ENCODE results near the gene GATAD2A. TPM values are rescaled to one million over a fixed set of nuclear protein-coding genes. Genes with fewer than 3 reads are reported as not detected.

Gene GATAD2A
- total RNA-seq, 1 experiment from 2014 or later, result 39.0 TPM

DNA sequence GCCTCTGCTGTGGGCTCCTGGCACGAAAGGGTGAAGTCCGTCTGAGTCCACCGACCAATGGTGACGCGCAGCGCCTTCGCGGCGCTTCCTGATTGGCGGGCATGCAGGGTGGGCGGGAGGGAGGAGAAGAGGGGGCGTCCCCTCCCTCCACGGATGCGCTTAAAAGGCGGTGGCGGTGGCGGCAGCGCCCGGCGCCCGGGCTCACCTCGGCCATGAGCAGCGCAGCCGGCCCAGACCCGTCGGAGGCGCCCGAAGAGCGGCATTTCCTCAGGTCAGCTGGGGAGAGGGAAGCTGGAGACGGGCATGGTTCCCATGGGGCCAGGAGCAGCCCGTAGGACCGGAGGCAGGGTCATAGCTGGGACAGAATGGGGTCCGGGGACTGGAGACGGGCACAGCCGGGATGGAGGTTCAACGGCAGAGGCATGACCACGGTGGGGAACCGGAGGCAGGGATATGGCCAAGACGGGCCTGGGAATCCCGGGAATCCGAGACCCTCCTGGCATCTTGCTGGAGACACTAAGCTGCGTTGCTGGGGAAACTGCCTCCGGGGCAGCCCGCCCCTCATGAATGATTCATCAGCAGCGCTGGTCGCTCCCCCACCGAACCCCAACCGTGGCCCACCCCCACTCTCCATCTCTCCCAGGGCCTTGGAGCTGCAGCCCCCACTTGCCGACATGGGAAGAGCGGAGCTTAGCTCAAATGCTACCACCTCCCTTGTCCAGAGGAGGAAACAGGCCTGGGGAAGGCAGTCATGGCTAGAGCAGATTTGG, 123.4 kb downstream of the GATAD2A start, which contains the start of gene YJEFN3:
YJEFN3 (plus strand) TSS at position 191 of the 770 bp plus-strand sequence; CDS start at position 213, 22 bp downstream.
- DNase-seq (ENCODE audit: low read depth, low spot score), result no peak
- in situ Hi-C loops (cut with HindIII; ENCODE audit: low pct_unique_long_range_greater_than_20kb, low sequenced_read_pairs), result no loop called here

DNA sequence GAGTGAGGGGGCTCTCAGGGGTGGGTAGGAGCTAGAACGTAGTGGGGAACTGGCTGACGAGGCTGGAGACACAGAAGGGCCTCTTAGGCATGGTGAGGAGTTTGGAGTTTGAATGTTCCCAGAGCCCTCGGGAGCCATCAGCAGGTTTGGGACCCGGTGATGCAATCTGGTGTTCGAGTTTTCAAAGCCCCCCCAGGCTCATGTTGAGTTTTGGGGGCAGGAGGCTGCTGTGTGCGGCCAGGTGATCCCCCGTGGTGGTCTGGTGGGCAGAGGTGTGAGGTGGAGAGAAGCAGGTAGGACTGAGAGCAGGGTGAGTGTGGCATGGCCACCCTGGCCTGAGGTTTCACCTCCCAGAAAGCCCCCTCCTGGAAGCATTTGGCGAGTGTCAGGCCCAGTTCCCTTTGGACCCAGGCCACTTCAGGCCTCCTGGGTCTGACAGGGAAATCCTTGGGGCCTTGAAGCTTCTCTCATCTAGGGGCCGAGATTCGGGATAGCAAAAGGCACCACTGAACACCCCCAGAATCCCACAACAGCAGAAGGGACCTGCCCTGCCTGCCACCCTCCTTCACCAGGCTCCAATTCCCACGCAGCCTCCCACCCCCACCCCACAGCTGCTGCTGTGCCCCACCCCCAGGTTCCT, 124.4 kb downstream of the GATAD2A start:
- in situ Hi-C loops (cut with HindIII; ENCODE audit: low pct_unique_long_range_greater_than_20kb, low sequenced_read_pairs), result no loop called here
- DNase-seq (ENCODE audit: low read depth, low spot score), result no peak

DNA sequence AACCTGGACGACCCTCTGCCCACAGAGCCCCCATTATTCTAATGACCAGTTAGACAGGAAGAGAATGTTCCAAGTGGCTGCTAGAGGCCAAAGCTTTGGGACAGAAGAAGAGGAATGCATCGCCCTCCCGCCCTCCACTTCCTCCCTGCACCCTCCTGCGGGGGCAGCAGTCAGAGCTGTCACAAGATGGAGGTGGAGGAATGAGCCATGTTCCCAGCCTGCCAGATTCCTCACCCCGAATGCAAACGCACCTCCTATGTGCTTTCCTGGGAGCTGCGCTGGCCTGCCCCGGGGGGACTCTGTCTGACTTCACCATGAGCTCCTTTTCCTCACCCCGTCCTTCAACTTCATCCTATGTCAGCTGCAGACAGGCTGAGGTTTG, 124.9 kb downstream of the GATAD2A start:
- no peak for DNase-seq (ENCODE audit: low read depth, low spot score)
- in situ Hi-C loops (cut with HindIII; ENCODE audit: low pct_unique_long_range_greater_than_20kb, low sequenced_read_pairs), result no loop called here

DNA sequence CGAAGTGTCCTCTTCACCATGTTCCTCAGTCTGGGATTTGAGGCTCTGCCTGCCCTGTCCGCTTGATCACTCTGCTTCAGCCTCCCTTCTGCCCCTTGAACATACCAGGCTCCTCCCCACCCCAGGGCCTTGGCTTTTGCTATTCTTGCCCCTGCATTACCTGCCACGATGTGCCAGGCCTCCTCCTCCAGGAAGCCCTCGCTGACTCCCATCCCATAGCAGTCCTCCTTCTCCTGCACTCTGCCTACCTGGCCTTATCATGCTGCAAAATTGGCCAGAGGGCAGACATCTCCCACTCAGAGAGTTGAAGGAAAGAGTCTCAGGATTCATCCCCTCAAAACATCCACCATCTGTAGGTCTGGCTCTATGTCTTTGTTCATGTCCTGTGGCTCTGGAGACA, 125.4 kb downstream of the GATAD2A start:
- no peak for DNase-seq (ENCODE audit: low read depth, low spot score)
- in situ Hi-C loops (cut with HindIII; ENCODE audit: low pct_unique_long_range_greater_than_20kb, low sequenced_read_pairs), result no loop called here

DNA sequence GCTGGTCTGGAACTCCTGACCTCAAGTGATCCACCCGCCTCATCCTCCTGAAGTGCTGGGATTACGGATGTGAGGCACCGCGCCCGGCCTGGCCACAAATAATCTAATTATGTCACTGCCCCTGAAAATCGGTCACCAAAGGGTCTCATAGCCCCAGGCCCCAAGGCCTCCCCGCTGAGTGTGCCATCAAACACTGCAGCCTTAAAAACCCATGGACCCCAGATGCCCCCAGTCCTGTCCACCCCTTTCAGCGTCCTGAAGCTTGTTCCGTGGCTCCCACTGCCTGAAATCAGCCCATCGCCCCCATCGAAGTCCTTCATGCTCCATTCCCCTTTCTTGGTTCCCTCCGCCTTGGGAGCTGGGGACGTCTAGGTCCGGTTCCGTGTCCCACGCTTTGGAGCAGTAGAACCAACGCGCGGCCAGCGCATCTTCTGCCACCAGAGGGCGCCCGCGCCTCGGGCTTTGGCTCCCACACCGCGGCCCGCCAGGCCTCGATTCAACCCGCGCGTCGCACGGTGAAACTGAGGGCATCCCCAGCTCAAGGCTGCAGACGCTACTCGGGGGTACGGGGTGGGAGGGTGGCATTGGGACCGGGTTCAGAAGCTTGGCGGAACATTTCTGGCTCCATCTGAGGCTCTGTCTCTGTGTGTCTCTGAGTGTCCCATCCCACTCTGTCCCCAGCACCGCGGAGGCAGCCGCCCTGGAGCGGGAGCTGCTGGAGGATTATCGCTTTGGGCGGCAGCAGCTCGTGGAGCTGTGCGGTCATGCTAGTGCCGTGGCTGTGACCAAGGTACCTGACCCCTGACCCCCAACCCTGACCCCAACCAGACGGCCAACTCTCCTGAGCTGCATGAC, 126.7 kb downstream of the GATAD2A start:
- DNase-seq (ENCODE audit: low read depth, low spot score), result peak; percentile 54
- in situ Hi-C loops (cut with HindIII; ENCODE audit: low pct_unique_long_range_greater_than_20kb, low sequenced_read_pairs), result no loop called here

DNA sequence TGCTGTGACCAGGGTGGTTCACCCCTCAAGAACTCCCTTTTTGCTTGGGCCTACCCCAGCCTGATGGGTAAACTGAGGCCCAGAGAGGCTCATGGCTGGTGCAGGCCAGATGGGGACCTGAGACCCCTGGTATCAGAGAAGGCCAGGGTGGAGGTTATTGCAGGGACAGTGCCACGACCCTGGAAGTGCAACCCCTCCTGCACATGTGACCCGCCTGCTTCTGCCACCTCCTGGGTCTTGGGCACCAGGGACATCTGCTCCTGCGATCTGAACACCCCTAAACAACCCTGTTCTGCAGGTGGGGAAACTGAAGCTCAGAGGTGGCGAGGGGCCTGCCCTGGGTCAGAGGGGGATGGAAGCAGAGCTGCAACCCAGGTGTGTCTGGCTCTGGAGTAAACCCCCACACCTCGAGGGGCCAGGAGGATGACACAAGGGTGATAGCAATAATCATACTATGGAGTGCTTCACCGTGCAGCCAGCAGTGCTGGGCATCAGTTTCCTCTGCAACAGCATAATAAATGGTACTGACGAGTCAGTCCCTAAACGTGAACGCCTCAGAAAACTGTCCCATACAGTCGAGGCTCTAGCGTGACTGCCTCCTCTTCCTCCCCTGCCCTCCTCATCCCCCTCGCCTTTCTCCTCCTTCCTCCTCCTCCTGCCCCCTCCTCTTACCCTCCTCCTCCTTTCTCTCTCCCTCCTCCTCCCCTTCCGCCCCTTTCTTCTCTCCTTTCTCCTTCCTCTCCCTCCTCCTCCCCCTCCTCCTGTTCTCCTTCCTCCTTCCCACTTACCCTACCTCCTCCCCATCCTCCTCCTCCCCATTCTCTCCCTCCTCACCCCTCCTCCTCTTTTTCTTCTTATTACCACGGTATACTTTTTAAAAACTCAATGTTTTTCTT, 127.6 kb downstream of the GATAD2A start:
- DNase-seq (ENCODE audit: low read depth, low spot score), result no peak
- in situ Hi-C loops (cut with HindIII; ENCODE audit: low pct_unique_long_range_greater_than_20kb, low sequenced_read_pairs), result no loop called here

DNA sequence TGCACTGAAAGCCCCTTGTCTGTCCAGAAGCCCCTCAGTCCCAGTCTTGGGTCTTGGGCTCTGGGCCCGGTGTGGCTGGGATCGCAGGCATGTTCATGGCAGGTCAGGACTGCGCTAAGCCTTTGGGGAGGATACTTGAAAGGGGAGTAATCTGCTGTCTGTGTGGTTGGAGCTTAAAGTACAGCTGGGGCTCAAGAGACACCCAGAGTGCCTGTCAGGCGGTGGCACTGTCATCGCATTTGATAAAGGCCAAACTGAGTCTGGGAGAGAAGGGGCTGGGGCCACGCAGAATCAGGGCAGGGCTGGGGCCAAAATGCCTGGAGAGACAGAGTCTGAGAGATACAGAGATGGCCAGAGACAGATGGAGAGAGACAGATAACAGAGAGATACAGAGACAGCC, 128.4 kb downstream of the GATAD2A start:
- no peak for DNase-seq (ENCODE audit: low read depth, low spot score)
- in situ Hi-C loops (cut with HindIII; ENCODE audit: low pct_unique_long_range_greater_than_20kb, low sequenced_read_pairs), result no loop called here

DNA sequence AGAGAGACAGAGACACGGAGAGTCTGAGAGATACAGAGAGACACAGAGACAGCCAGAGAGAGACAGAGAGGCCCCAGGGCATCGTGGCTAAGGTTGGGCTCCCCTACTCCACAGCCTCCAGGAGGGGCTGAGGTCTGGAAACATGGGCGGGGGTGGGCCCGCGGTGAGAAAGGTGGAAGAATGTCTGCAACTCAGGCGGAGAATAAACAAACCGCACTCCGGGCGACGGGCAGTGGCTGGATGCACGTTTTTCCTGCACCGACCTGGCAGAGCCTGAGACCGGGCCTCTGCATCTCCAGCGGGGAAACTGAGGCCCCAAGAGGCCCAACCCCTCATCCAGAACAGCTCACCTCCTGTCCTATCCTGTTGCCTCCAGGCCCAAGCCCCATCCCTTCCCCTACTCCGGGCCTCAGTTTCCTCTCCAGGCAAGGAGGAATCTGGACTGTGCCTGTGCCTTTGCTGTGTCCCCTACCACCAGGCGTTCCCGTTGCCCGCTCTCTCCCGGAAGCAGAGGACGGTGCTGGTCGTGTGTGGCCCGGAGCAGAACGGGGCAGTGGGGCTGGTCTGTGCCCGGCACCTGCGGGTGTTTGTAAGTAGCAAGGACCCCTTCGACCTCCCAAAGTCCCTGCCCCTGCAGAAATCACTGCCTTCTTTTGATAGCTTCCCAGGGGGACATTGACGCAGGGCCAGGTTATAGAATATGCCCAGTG, 129.2 kb downstream of the GATAD2A start:
- in situ Hi-C loops (cut with HindIII; ENCODE audit: low pct_unique_long_range_greater_than_20kb, low sequenced_read_pairs), result no loop called here
- no peak for DNase-seq (ENCODE audit: low read depth, low spot score)

DNA sequence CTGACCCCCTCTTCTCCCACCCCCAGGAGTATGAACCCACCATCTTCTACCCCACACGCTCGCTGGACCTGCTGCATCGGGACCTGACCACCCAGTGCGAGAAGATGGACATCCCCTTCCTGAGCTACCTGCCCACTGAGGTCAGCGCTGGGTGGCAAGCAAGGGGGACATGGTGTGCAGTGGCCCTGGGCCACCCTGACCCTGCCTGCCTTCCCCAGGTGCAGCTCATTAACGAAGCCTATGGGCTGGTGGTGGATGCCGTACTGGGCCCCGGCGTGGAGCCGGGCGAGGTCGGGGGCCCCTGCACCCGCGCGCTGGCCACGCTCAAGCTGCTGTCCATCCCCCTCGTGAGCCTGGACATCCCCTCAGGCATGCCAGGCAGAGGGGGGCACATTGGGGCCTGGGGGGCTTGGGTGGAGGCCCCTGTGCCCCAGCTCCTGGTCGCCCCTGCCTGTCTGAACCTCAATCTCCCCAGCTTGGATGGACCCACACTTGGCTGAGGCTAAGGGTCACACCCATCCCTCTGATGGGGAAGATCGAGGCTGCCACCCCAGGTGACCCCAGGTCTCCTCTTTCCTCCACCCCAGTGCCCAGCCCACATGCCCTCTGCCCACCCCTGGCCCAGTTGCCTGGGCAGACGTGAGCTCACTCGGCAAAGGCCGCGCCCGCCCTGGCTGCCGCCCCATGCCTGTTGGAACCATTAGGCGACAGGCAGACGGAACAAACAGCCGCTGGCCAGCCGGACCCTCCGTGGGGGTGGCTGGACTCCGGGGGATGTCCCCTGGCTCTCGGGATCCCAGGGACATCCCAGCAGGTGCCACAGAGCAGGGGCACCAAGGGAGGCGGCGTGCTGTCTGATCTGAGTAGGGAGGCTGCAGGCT, 130.1 kb downstream of the GATAD2A start:
- in situ Hi-C loops (cut with HindIII; ENCODE audit: low pct_unique_long_range_greater_than_20kb, low sequenced_read_pairs), result no loop called here
- no peak for DNase-seq (ENCODE audit: low read depth, low spot score)

DNA sequence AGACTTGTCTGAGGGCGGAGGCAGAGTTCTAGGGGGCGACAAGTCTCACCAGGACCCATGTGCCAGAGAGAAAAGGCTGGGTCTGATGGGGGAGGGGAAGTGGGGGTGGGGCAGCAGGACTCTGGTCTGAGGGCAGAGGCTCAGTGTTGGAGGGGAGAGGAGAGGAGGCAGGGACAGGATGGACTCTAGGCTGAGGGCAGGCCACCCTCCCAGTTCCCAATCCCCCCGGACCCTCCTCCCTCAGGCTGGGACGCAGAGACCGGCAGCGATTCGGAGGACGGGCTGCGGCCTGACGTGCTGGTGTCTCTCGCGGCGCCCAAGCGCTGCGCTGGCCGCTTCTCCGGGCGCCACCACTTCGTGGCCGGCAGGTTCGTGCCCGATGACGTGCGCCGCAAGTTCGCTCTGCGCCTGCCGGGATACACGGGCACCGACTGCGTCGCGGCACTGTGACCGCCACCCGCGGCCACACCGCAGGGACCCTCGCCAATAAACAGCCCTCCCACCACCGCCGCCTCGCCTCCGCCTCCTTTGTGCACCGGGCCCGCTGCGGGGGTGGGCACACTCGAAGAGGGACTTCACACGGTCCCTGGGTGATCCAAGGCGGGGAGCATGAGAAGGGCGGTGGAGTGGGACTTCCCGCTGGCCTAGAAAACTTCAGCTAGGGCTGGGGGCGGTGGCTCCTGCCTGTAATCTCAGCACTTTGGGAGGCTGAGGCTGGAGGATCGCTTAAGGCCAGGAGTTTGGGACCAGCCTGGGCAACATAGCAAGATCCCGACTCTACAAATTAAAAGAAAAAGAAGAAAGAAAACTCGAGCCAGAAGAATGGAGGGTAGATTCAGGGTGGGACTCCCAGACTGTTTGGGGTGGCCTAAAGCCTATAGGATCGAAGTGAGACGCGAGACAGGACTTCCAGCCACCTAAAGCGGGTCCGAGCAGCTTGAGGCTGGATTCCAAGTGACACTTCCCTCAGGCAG, 131.9 kb downstream of the GATAD2A start:
- no peak for DNase-seq (ENCODE audit: low read depth, low spot score)
- in situ Hi-C loops (cut with HindIII; ENCODE audit: low pct_unique_long_range_greater_than_20kb, low sequenced_read_pairs), result no loop called here

DNA sequence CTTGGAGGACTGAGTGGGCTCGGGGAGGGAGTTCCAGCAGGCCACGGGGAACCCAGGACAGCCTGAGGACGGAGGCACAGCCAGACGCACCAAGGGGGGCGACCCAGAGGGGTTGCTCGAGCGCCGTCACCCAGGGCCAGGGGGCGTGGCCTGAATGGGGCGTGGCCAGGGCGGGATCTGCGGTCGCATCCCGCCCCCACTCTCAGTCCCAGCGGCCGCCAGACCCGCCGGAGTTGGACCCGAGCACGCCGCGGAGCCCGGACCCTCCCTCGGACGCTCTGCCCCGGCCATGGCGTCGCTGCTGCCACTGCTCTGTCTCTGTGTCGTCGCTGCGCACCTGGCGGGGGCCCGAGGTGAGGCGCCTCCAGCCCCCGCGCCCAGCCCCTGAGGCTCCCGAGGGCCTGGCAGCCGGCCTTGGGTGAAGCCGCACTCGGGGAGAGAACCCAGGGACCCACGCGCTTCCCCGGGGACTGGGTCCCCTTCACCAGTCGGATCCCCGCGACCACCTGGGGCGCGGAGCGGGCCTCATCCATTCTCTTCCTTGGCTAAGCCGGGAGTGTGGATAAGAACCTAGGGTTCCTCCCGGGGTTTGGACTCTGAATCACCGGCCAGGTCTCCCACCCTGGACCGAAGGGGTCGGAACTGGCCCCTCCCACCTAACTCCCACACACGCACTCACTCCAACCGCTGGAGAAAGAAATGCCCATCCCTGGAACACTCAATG, 132.7 kb downstream of the GATAD2A start, which contains the start of gene CILP2:
CILP2 (plus strand) TSS at position 205 of the 724 bp plus-strand sequence; CDS start at position 290, 85 bp downstream.
- no peak for DNase-seq (ENCODE audit: low read depth, low spot score)
- in situ Hi-C loops (cut with HindIII; ENCODE audit: low pct_unique_long_range_greater_than_20kb, low sequenced_read_pairs), result no loop called here

DNA sequence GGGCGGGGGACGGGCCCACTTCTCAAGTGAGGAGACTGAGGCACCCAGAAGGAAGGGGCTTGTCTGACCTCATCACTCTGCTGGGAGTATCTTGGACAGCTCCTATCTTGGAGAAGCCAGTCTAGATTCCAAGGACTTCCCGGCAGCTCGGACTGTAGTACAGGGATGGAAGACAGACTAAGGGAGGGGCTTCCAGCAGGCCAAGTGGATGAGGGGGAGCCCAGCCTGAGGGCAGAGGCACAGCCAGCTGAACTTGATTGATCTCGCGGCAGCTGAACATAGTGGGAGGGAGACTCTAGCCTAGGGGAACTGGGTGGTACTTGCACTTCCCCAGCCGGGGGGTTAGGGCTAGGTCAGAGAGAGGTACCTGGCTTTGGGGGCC, 133.3 kb downstream of the GATAD2A start:
- no peak for DNase-seq (ENCODE audit: low read depth, low spot score)
- in situ Hi-C loops (cut with HindIII; ENCODE audit: low pct_unique_long_range_greater_than_20kb, low sequenced_read_pairs), result no loop called here

DNA sequence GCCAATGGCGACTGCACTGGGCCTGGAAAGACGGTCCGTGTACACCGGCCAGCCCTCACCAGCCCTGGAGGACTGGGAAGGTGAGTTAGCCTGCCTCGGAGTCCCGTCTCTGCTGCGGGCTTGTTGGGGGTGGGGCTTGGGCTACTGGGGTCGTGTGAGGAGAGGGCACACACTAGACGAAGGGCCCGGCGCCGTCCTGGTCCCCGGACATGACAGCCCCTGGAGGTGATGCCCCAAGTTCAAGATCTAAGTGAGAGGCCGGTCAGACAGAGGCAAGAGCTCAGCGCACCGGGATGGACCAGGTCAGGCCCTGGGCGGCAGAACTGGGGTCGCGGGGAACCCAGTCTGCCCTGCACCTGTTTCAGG, 134.2 kb downstream of the GATAD2A start:
- no peak for DNase-seq (ENCODE audit: low read depth, low spot score)
- in situ Hi-C loops (cut with HindIII; ENCODE audit: low pct_unique_long_range_greater_than_20kb, low sequenced_read_pairs), result no loop called here

DNA sequence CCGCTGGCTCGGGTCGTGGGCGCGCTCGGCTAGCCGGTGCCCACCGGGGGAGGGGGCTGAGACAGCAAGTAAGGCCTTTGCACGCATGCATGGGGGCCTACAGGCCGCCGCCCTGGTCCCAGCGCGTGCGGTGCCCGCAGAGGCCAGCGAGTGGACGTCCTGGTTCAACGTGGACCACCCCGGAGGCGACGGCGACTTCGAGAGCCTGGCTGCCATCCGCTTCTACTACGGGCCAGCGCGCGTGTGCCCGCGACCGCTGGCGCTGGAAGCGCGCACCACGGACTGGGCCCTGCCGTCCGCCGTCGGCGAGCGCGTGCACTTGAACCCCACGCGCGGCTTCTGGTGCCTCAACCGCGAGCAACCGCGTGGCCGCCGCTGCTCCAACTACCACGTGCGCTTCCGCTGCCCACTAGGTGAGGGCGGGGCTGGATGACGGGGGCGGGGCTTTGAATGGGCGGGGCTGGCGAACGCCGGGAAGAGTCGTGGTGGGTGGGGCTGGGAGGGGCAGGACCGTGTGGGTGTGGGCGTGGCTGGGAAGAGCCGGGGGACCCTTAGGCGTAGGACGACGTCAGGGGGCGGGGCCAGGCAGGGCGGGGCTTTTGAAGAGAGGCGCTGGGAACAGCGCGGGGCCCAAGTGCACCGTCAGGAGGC, 134.7 kb downstream of the GATAD2A start:
- in situ Hi-C loops (cut with HindIII; ENCODE audit: low pct_unique_long_range_greater_than_20kb, low sequenced_read_pairs), result no loop called here
- DNase-seq (ENCODE audit: low read depth, low spot score), result no peak
